ENCODE measurements around the gene CHID1.
A peak's percentile ranks its signal among the peaks of the same experiment; 100 is the strongest.

The CHID1 gene

GRCh38 chr11:894575-895201, 15.9 kb downstream of the CHID1 start:
- Histone ChIP-seq H3K27me3 (ENCODE audit: insufficient read depth, poor library complexity, severe bottlenecking) (no peaks in the 10 kb centered on the region), H3K27ac (ENCODE audit: poor library complexity, severe bottlenecking) (no peak overlapping the region), H3K9me3 (ENCODE audit: severe bottlenecking) (no peaks in the 10 kb centered on the region), H3K4me3 (ENCODE audit: severe bottlenecking) (no peak overlapping the region), H3K36me3 (ENCODE audit: low read depth) (peaks cover 13% of the 10 kb centered on the region), H3K4me1 (ENCODE audit: insufficient read depth, poor library complexity, severe bottlenecking) (no peaks in the 10 kb centered on the region)
- no peak for DNase-seq (ENCODE audit: low spot score)
- TF ChIP-seq, protein P1, sequence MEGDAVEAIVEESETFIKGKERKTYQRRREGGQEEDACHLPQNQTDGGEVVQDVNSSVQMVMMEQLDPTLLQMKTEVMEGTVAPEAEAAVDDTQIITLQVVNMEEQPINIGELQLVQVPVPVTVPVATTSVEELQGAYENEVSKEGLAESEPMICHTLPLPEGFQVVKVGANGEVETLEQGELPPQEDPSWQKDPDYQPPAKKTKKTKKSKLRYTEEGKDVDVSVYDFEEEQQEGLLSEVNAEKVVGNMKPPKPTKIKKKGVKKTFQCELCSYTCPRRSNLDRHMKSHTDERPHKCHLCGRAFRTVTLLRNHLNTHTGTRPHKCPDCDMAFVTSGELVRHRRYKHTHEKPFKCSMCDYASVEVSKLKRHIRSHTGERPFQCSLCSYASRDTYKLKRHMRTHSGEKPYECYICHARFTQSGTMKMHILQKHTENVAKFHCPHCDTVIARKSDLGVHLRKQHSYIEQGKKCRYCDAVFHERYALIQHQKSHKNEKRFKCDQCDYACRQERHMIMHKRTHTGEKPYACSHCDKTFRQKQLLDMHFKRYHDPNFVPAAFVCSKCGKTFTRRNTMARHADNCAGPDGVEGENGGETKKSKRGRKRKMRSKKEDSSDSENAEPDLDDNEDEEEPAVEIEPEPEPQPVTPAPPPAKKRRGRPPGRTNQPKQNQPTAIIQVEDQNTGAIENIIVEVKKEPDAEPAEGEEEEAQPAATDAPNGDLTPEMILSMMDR (IDR thresholded peaks at IDR 0.05; ENCODE audit: poor library complexity, severe bottlenecking): no peak
- ATAC-seq (ENCODE audit: low read depth): peak; percentile 23; the same call in 1 of the 3 replicates

DNA sequence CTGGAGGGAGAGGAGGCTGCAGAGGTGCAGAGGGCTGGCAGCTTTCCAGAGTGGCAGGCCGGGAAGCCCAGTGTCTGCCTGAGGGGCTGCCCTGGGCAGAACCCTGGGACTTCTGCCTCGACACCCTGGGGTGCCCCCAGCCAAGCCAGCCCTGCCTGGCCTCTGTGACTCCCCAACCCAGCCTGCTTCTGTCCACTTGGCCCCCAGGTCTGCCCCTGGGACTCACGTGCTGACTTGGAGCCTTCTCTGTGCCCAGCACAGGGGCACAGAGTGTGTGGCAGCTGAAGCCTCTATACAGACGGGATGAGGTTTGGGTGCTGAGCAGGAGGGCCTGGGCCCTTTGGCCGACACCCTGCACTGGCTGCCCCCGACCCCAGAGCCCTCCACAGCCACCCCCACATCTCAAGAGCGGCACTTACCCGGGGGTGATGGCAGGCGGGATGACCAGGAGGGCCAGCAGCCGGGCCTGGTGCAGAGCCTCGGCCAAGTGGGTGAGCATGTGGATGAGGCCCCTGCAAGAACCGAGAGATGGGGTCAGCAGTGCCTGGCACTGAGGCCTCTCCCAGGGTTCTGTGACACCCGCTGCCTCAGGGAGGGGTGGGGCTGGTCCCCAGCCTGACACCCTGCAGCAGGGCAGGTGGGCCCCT, 17.5 kb downstream of the CHID1 start:
- TF ChIP-seq, protein P1 (IDR thresholded peaks at IDR 0.05; ENCODE audit: poor library complexity, severe bottlenecking): no peak
- Histone ChIP-seq H3K27ac (ENCODE audit: poor library complexity, severe bottlenecking) (no peak overlapping the region), H3K4me1 (ENCODE audit: insufficient read depth, poor library complexity, severe bottlenecking) (no peaks in the 10 kb centered on the region), H3K36me3 (ENCODE audit: low read depth) (peaks cover under 1% of the 10 kb centered on the region; the same call in 1 of the 2 replicates), H3K4me3 (ENCODE audit: severe bottlenecking) (no peak overlapping the region), H3K9me3 (ENCODE audit: severe bottlenecking) (no peaks in the 10 kb centered on the region), H3K27me3 (ENCODE audit: insufficient read depth, poor library complexity, severe bottlenecking) (no peaks in the 10 kb centered on the region)
- DNase-seq (ENCODE audit: low spot score): no peak
- ATAC-seq (ENCODE audit: low read depth): no peak

- Histone ChIP-seq H3K4me1 (ENCODE audit: insufficient read depth, poor library complexity, severe bottlenecking) (no peaks in the 10 kb centered on the region), H3K4me3 (ENCODE audit: severe bottlenecking) (no peak overlapping the region), H3K9me3 (ENCODE audit: severe bottlenecking) (no peaks in the 10 kb centered on the region), H3K27ac (ENCODE audit: poor library complexity, severe bottlenecking) (no peak overlapping the region), H3K27me3 (ENCODE audit: insufficient read depth, poor library complexity, severe bottlenecking) (no peaks in the 10 kb centered on the region), H3K36me3 (ENCODE audit: low read depth) (peaks cover 3% of the 10 kb centered on the region; the same call in 1 of the 2 replicates)
- ATAC-seq (ENCODE audit: low read depth): no peak
- DNase-seq (ENCODE audit: low spot score): no peak
- TF ChIP-seq, protein P1 (IDR thresholded peaks at IDR 0.05; ENCODE audit: poor library complexity, severe bottlenecking): no peak
Measured at GRCh38 chr11:890794-891540, 19.6 kb downstream of the CHID1 start.

DNA sequence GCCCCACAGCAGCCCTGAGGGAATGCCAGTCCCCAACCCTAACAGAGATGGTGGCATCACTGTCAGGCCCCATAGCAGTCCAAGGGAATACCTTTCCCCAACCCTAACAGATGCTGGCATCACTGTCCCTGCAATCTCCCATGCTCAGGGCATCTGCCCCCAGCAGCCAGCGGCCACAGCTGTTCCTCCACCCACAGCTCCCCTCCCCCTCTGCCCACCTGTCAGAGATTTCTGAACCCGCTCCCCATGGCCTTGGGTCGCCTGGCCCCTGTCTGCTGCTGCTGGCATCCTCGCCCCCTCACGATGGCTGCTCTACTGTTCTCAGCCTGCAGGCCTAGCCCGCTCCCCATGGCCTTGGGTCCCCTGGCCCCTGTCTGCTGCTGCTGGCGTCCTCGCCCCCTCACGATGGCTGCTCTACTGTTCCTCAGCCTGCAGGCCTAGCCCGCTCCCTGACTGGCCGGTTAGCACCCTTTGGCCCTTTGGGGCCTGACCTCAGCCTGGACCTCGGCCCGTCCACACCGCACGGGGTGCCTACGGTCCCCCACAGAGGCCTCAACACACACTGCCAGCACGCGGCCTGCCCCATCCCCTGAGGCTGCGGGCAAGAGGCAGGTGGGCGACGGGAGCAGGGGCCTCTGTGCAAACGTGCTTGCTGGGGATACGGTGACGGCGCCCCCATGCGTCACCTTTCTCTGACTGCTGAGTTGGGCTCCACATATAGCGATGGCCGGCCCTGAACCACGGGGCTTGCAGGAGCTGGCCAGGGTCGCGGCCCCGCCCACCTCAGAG, 20.7 kb downstream of the CHID1 start:
- no peak overlapping the region for H3K4me3 ChIP-seq (ENCODE audit: severe bottlenecking)
- ATAC-seq (ENCODE audit: low read depth): no peak
- TF ChIP-seq, protein P1 (IDR thresholded peaks at IDR 0.05; ENCODE audit: poor library complexity, severe bottlenecking): no peak
- H3K9me3 ChIP-seq (ENCODE audit: severe bottlenecking): no peaks in the 10 kb centered on the region
- no peak overlapping the region for H3K27ac ChIP-seq (ENCODE audit: poor library complexity, severe bottlenecking)
- no peak for DNase-seq (ENCODE audit: low spot score)
- no peaks in the 10 kb centered on the region for H3K4me1 ChIP-seq (ENCODE audit: insufficient read depth, poor library complexity, severe bottlenecking)
- H3K27me3 ChIP-seq (ENCODE audit: insufficient read depth, poor library complexity, severe bottlenecking): no peaks in the 10 kb centered on the region
- peaks cover 3% of the 10 kb centered on the region; the same call in 1 of the 2 replicates for H3K36me3 ChIP-seq (ENCODE audit: low read depth)
